ENCODE measurements around the gene ILDR1. TPM values are rescaled to one million over a fixed set of nuclear protein-coding genes. Genes with fewer than 3 reads are reported as not detected.
A peak's percentile ranks its signal among the peaks of the same experiment; 100 is the strongest.
"Not testable (repeated sequence)": the region's sequence is repeated elsewhere in the genome, so short reads cannot be mapped to it uniquely, and the experiment has no call there.

Gene ILDR1
- total and polyA plus RNA-seq, 7 donors = 3.5 to 7.1 (median 4.8) TPM; not detected in 4

- Histone ChIP-seq H3K27me3 (no peaks in the 10 kb centered on the region), H3K4me3 (peak within 1 kb of the TSS in 2 of 4 donors; percentile 14 to 32), H3K4me1 (no peaks in the 10 kb centered on the region), H3K36me3 (no peaks in the 10 kb centered on the region), H3K27ac (peak within 1 kb of the TSS in 1 of 4 donors; percentile 34), H3K9me3 (peaks cover 0 to 2% (median 0%) of the 10 kb centered on the region in 4 donors)
- intact Hi-C loops (cut with DNase I) = no loop called here
- TF ChIP-seq POLR2AphosphoS5 (IDR thresholded peaks at IDR 0.05) (peak in 3 of 4 donors; percentile 47 to 68 (median 51)), POLR2A (IDR thresholded peaks at IDR 0.05) (peak; percentile 14 to 28)
- TF ChIP-seq, protein P1, sequence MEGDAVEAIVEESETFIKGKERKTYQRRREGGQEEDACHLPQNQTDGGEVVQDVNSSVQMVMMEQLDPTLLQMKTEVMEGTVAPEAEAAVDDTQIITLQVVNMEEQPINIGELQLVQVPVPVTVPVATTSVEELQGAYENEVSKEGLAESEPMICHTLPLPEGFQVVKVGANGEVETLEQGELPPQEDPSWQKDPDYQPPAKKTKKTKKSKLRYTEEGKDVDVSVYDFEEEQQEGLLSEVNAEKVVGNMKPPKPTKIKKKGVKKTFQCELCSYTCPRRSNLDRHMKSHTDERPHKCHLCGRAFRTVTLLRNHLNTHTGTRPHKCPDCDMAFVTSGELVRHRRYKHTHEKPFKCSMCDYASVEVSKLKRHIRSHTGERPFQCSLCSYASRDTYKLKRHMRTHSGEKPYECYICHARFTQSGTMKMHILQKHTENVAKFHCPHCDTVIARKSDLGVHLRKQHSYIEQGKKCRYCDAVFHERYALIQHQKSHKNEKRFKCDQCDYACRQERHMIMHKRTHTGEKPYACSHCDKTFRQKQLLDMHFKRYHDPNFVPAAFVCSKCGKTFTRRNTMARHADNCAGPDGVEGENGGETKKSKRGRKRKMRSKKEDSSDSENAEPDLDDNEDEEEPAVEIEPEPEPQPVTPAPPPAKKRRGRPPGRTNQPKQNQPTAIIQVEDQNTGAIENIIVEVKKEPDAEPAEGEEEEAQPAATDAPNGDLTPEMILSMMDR (IDR thresholded peaks at IDR 0.05) = no peak
- 36 to 66% methylated on average over 3 of the region's 3 CpGs for WGBS, 2 donors
- DNase-seq = no peak
Observed at GRCh38 chr3:122055215-122055614, 33.2 kb upstream of the ILDR1 start, which contains the start of gene CD86. Gene CD86, plus strand, starts transcription at chr3:122055362. Its CDS starts 128 bp downstream, at chr3:122055490.

- Histone ChIP-seq H3K4me1 (no peaks in the 10 kb centered on the region), H3K36me3 (no peaks in the 10 kb centered on the region), H3K4me3 (no peak overlapping the region), H3K9me3 (peaks cover 0 to 2% (median 0%) of the 10 kb centered on the region in 4 donors), H3K27ac (no peak overlapping the region), H3K27me3 (no peaks in the 10 kb centered on the region)
- TF ChIP-seq, protein P1 (IDR thresholded peaks at IDR 0.05) = no peak
- TF ChIP-seq EP300 (IDR thresholded peaks at IDR 0.05) (no peak), POLR2A (IDR thresholded peaks at IDR 0.05) (no peak), POLR2AphosphoS5 (IDR thresholded peaks at IDR 0.05) (no peak)
- intact Hi-C loops (cut with DNase I) = no loop called here
- no peak for DNase-seq
- WGBS, 2 donors = 77 to 89% methylated on average over 3 of the region's 3 CpGs
Observed at GRCh38 chr3:122052968-122053367, 30.9 kb upstream of the ILDR1 start.

- H3K4me3 ChIP-seq; H3K36me3 ChIP-seq; H3K9me3 ChIP-seq; DNase-seq; H3K4me1 ChIP-seq; H3K27ac ChIP-seq; intact Hi-C loops (cut with DNase I); H3K27me3 ChIP-seq: not testable (repeated sequence)
- WGBS, 2 donors = 88 to 94% methylated on average over 11 of the region's 11 CpGs
Observed at GRCh38 chr3:122047773-122048172, 25.7 kb upstream of the ILDR1 start.

GRCh38 chr3:122047296-122047695, 25.2 kb upstream of the ILDR1 start:
- H3K4me3 ChIP-seq; intact Hi-C loops (cut with DNase I); DNase-seq; H3K36me3 ChIP-seq; H3K9me3 ChIP-seq; H3K4me1 ChIP-seq; H3K27ac ChIP-seq; H3K27me3 ChIP-seq: not testable (repeated sequence)
- 91% methylated on average over 11 of the region's 16 CpGs for WGBS, 2 donors

GRCh38 chr3:122033023-122033422, 11.0 kb upstream of the ILDR1 start:
- Histone ChIP-seq H3K9me3 (peaks cover 0 to 9% (median 0%) of the 10 kb centered on the region in 4 donors), H3K4me1 (no peaks in the 10 kb centered on the region), H3K4me3 (no peak overlapping the region), H3K27ac (no peak overlapping the region), H3K27me3 (no peaks in the 10 kb centered on the region), H3K36me3 (no peaks in the 10 kb centered on the region)
- TF ChIP-seq EP300 (IDR thresholded peaks at IDR 0.05) (no peak), POLR2A (IDR thresholded peaks at IDR 0.05) (no peak), POLR2AphosphoS5 (IDR thresholded peaks at IDR 0.05) (no peak)
- TF ChIP-seq, protein P1 (IDR thresholded peaks at IDR 0.05) = no peak
- intact Hi-C loops (cut with DNase I) = no loop called here
- DNase-seq = no peak
- WGBS, 2 donors = 64 to 66% methylated on average over 1 of the region's 1 CpG

DNA sequence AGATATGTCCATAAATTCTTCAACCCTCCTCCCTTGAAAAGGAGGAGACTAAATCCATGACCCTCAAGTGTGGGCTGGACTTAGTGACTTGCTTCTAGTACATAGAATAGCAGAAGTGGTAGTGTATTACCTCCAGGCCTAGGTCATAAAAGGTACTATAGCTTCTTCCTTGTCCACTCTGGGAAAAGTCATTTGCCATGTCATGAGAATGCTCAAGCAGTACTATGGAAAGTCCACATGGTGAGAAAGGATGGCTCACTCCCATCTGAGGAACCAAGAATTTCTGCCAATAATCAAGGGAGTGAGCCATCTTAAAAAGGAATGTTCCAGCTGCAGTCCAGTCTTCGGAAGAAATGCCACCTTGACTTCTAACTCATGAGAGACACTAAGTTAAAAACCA, 10.5 kb upstream of the ILDR1 start:
- 92 to 97% methylated on average over 1 of the region's 1 CpG for whole genome bisulfite sequencing, 2 donors

More for the DNA sequence above, 10.5 kb upstream of the ILDR1 start:
- TF ChIP-seq, protein P1 (IDR thresholded peaks at IDR 0.05) = no peak
- TF ChIP-seq EP300 (IDR thresholded peaks at IDR 0.05) = no peak
- TF ChIP-seq POLR2AphosphoS5 (IDR thresholded peaks at IDR 0.05) = no peak
- TF ChIP-seq POLR2A (IDR thresholded peaks at IDR 0.05) = no peak
- Histone ChIP-seq H3K27ac (no peak overlapping the region), H3K4me1 (no peaks in the 10 kb centered on the region), H3K4me3 (no peak overlapping the region), H3K27me3 (no peaks in the 10 kb centered on the region), H3K36me3 (no peaks in the 10 kb centered on the region), H3K9me3 (peaks cover 0 to 9% (median 0%) of the 10 kb centered on the region in 4 donors)
- DNase-seq = no peak
- intact Hi-C loops (cut with DNase I) = no loop called here

Data from sigmoid colon (tissue), 7 donors.